SK-N-SH (cell line): Measurements from ENCODE around the gene CSNK1G2. TPM values are rescaled to one million over a fixed set of nuclear protein-coding genes. Genes with fewer than 3 reads are reported as not detected.

ENCODE experiments used
- CTCF ChIA-PET: fragments of 300-600, 350-600 bp; formaldehyde crosslinking; extraction: SDS; loops from one replicate; lab custom pipeline; 2021; lab: Yijun Ruan, JAX
- POLR2A ChIA-PET: fragments of 350-600 bp; sonication (Branson Sonifier 250); formaldehyde crosslinking; extraction: SDS; loops from one replicate; lab custom pipeline; 2020; ENCODE audit warnings: antibody characterized with exemption, inconsistent platforms; lab: Yijun Ruan, JAX
- DNase-seq: peaks from one replicate; pipeline ENCODE4 v3.0.0; 2012
- H2AFZ ChIP-seq: fragments of 200-600 bp; sonication (generic); 2 replicates; pipeline ENCODE4 v1.8.1; 2016; ENCODE audit warnings: antibody characterized with exemption, mild to moderate bottlenecking, low read depth
- H3F3A ChIP-seq: fragments of 200-600 bp; sonication (generic); replicated peaks from 2 replicates; pipeline ENCODE3; 2016; ENCODE audit warnings: antibody characterized with exemption, mild to moderate bottlenecking; ENCODE audit not compliant: insufficient read depth
- H3K27ac ChIP-seq, 2 experiments: fragments of 200-500 bp in 1 of 2; fragments of 200-600 bp in 1 of 2; sonication (Bioruptor generic) in 1 of 2; sonication (generic), shearing (Covaris generic) in 1 of 2; 2 replicates each; pipeline versions ENCODE4 v1.5.1 to v1.6.1; 2014 to 2016; ENCODE audit warnings: low read depth in 2 of 2, inconsistent platforms in 1 of 2, low read length in 1 of 2, mild to moderate bottlenecking in 1 of 2, mixed read lengths in 1 of 2
- H3K27me3 ChIP-seq: fragments of 200-600 bp; sonication (generic), shearing (Covaris generic); 2 replicates; pipeline ENCODE4 v1.6.1; 2016; ENCODE audit warnings: mixed run types; ENCODE audit not compliant: insufficient read depth
- H3K36me3 ChIP-seq, 2 experiments: fragments of 200-500 bp in 1 of 2; fragments of 200-600 bp in 1 of 2; sonication (Bioruptor generic) in 1 of 2; sonication (generic) in 1 of 2; replicated peaks in 1 of 2; 2 replicates each; pipeline versions ENCODE3 to v1.5.1; 2014 to 2016; ENCODE audit warnings: low read length in 1 of 2, mild to moderate bottlenecking in 1 of 2; ENCODE audit not compliant: insufficient read depth in 2 of 2, control insufficient read depth in 1 of 2
- H3K4me1 ChIP-seq, 2 experiments: fragments of 200-500 bp in 1 of 2; fragments of 200-600 bp in 1 of 2; sonication (Bioruptor generic) in 1 of 2; sonication (generic), shearing (Covaris generic) in 1 of 2; 2 replicates each; pipeline versions ENCODE4 v1.5.1 to v1.6.1; 2014 to 2016; ENCODE audit warnings: low read depth in 1 of 2, low read length in 1 of 2, mixed run types in 1 of 2; ENCODE audit not compliant: insufficient read depth in 2 of 2, control insufficient read depth in 1 of 2
- H3K4me2 ChIP-seq: fragments of 200-600 bp; sonication (generic), shearing (Covaris generic); 2 replicates; pipeline ENCODE4 v1.6.1; 2017; ENCODE audit warnings: mixed run types
- H3K4me3 ChIP-seq, 2 experiments: fragments of 200-500 bp in 1 of 2; fragments of 200-600 bp in 1 of 2; sonication (Bioruptor generic) in 1 of 2; sonication (generic), shearing (Covaris generic) in 1 of 2; 2 replicates each; pipeline versions ENCODE4 v1.5.1 to v1.8.1; 2014 to 2016; ENCODE audit warnings: low read depth in 2 of 2, inconsistent platforms in 1 of 2, low read length in 1 of 2, mild to moderate bottlenecking in 1 of 2, mixed read lengths in 1 of 2, moderate library complexity in 1 of 2
- H3K79me2 ChIP-seq: fragments of 200-600 bp; sonication (generic); 2 replicates; pipeline ENCODE4 v1.8.1; 2017; ENCODE audit warnings: mild to moderate bottlenecking; ENCODE audit not compliant: insufficient read depth
- H3K9ac ChIP-seq: fragments of 200-600 bp; sonication (generic); 2 replicates; pipeline ENCODE4 v1.6.1; 2017; ENCODE audit warnings: mixed run types
- H3K9me2 ChIP-seq: fragments of 200-600 bp; sonication (generic); 2 replicates; pipeline ENCODE4 v1.6.1; 2017; ENCODE audit warnings: mixed run types
- H3K9me3 ChIP-seq: fragments of 200-600 bp; sonication (generic); 2 replicates; pipeline ENCODE4 v1.6.1; 2017; ENCODE audit warnings: mixed run types, mild to moderate bottlenecking, moderate library complexity
- H4K20me1 ChIP-seq: fragments of 200-600 bp; sonication (generic); 2 replicates; pipeline ENCODE4 v1.6.1; 2017; ENCODE audit warnings: mild to moderate bottlenecking, mixed run types; ENCODE audit not compliant: insufficient read depth
- CHD2 ChIP-seq: fragments of 150-350 bp; IDR thresholded peaks from 2 replicates; pipeline ENCODE4 v1.6.1; 2018; ENCODE audit warnings: low read length; ENCODE audit not compliant: partially characterized antibody
- CTCF ChIP-seq: fragments of 200-600 bp; sonication (generic); IDR thresholded peaks from 2 replicates; pipeline ENCODE4 v1.6.1; 2017; ENCODE audit warnings: antibody characterized with exemption, mild to moderate bottlenecking, moderate library complexity
- FOSL2 ChIP-seq: IDR thresholded peaks from 2 replicates; pipeline ENCODE4 v1.4.0; 2012; ENCODE audit warnings: low read depth, mild to moderate bottlenecking, moderate library complexity, borderline replicate concordance
- FOXJ3 ChIP-seq: sonication (generic); formaldehyde crosslinking; IDR thresholded peaks from 2 replicates; pipeline ENCODE4 v1.5.1; 2020; ENCODE audit warnings: mild to moderate bottlenecking, missing genetic modification reagents
- FOXM1 ChIP-seq: IDR thresholded peaks from 2 replicates; pipeline ENCODE4 v1.4.0; 2012; ENCODE audit warnings: low read depth, mild to moderate bottlenecking
- GABPA ChIP-seq: IDR thresholded peaks from 2 replicates; pipeline ENCODE4 v1.4.0; 2012; ENCODE audit warnings: low read depth, mild to moderate bottlenecking
- GATA2 ChIP-seq: sonication (generic); formaldehyde crosslinking; IDR thresholded peaks from 2 replicates; pipeline ENCODE4 v1.5.0; 2020; ENCODE audit warnings: mild to moderate bottlenecking, missing genetic modification reagents
- IRF3 ChIP-seq: fragments of 150-350 bp; IDR thresholded peaks from 2 replicates; pipeline ENCODE4 v1.6.1; 2016; ENCODE audit warnings: mild to moderate bottlenecking, low read depth, low read length
- JUND ChIP-seq: IDR thresholded peaks from 2 replicates; pipeline ENCODE4 v1.4.0; 2012
- MEF2A ChIP-seq: IDR thresholded peaks from 2 replicates; pipeline ENCODE4 v1.4.0; 2012; ENCODE audit warnings: low read depth, borderline replicate concordance
- NFIC ChIP-seq: IDR thresholded peaks from 2 replicates; pipeline ENCODE4 v1.4.0; 2012; ENCODE audit warnings: borderline replicate concordance
- NRF1 ChIP-seq: IDR thresholded peaks from 2 replicates; pipeline ENCODE4 v1.6.1; 2012; ENCODE audit warnings: low read depth, mild to moderate bottlenecking, low read length
- PBX3 ChIP-seq: IDR thresholded peaks from 2 replicates; pipeline ENCODE4; 2012
- RAD21 ChIP-seq: IDR thresholded peaks from 2 replicates; pipeline ENCODE4 v1.6.1; 2012; ENCODE audit warnings: mild to moderate bottlenecking, low read length
- RCOR1 ChIP-seq: fragments of 150-350 bp; IDR thresholded peaks from 2 replicates; pipeline ENCODE4 v1.6.1; 2017; ENCODE audit warnings: antibody characterized with exemption, low read length
- SIN3A ChIP-seq: IDR thresholded peaks from 2 replicates; pipeline ENCODE4 v1.6.1; 2012; ENCODE audit warnings: low read depth, mild to moderate bottlenecking, low read length, moderate library complexity, borderline replicate concordance
- TAF1 ChIP-seq: IDR thresholded peaks from 2 replicates; pipeline ENCODE4 v1.6.1; 2012; ENCODE audit warnings: low read depth, mild to moderate bottlenecking, low read length, moderate library complexity, borderline replicate concordance
- TCF12 ChIP-seq: IDR thresholded peaks from 2 replicates; pipeline ENCODE4 v1.4.0; 2012
- TEAD4 ChIP-seq: IDR thresholded peaks from 2 replicates; pipeline ENCODE4 v1.4.0; 2012; ENCODE audit warnings: mild to moderate bottlenecking, borderline replicate concordance; ENCODE audit not compliant: insufficient read depth
- YY1 ChIP-seq: IDR thresholded peaks from 2 replicates; pipeline ENCODE4 v1.4.0; 2012; ENCODE audit warnings: low read depth, mild to moderate bottlenecking
- WGBS: methylation state at CpG from one replicate; pipeline ENCODE4 v1.1.6; 2017; ENCODE audit warnings: low lambda C conversion rate; 5-methylcytosine and 5-hydroxymethylcytosine counted together
- polyA plus RNA-seq, 3 experiments: library from polyadenylated mRNA; depleted of rRNA; stranded (reverse); fragments of >200 nt; gene quantifications; 2 replicates each; pipeline ENCODE4 v1.2.3, GENCODE V29; 2012
- TF ChIP-seq, protein P1 (sequence below): IDR thresholded peaks from 2 replicates; pipeline ENCODE4 v1.4.0; 2012; ENCODE audit warnings: low read depth

Gene CSNK1G2
- polyA plus RNA-seq, 1 of the 3 experiments (the other 2 are of a cell fraction): 79.4 TPM

GRCh38 chr19:1947651-1948209 lies 6.8 kb downstream of the CSNK1G2 start:
- Histone ChIP-seq H3K4me1 (peaks cover 0 to 19% of the 10 kb centered on the region in 2 experiments; a peak in 1 of 4 replicates), H3K27me3 (no peaks in the 10 kb centered on the region), H2AFZ (no peak overlapping the region), H3K36me3 (peaks cover 0 to 2% of the 10 kb centered on the region in 2 experiments), H3F3A (no peaks in the 10 kb centered on the region), H3K27ac (no peak overlapping the region), H3K79me2 (peaks cover 99% of the 10 kb centered on the region), H3K9me3 (no peaks in the 10 kb centered on the region), H3K9ac (no peak overlapping the region), H3K9me2 (no peaks in the 10 kb centered on the region), H3K4me3 (no peak overlapping the region), H4K20me1 (peaks cover 73% of the 10 kb centered on the region), H3K4me2 (no peak overlapping the region)
- DNase-seq: no peak
- TF ChIP-seq TAF1 (no peak), SIN3A (no peak), RCOR1 (no peak), JUND (no peak), FOXM1 (no peak), GATA2 (CRISPR knock-in tag) (no peak), NFIC (no peak), PBX3 (no peak), CTCF (no peak), CHD2 (no peak), FOXJ3 (CRISPR knock-in tag) (no peak), MEF2A (no peak)
- TF ChIP-seq, protein P1, sequence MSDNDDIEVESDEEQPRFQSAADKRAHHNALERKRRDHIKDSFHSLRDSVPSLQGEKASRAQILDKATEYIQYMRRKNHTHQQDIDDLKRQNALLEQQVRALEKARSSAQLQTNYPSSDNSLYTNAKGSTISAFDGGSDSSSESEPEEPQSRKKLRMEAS: no peak
- 97% methylated on average over 6 of the region's 34 CpGs for WGBS
- CTCF ChIA-PET: no interaction called here
- POLR2A ChIA-PET: no interaction called here

DNA sequence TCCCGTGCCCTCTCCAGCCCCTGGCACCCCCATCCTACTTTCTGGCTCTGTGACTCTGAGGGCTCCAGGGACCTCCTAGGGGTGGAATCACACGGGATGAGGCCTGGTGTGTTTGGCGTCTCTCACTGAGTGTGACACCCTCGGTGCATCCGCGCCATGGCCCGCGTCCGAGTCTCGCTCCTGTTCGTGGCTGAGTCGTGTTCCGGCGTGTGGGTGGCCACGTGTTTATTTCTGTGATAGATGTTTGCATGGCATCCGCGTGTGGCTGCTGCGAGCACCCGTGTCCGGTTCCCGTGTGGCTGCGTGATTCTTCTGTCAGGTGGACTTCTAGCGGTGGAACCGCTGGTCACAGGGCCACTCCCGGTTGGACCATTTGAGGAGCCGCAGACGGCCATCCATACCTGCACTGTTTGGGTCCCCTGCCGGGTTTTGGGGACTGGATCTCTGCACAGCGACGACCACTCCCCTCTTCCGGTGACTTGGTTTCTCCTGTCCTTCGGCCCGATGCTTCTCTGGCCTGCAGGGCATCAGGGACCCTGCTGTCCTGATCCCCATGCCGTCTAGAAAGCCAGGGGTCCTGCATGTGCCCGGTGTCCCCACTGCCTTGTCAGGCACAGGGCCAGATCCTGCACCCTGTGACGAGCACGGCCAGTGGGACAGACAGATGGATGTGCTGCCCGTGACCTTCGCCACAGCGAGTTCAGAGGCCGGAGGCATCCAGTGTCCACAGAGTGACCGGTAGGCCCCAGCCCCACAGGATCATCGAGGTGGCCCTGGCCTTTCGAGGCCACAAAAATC lies 8.5 kb downstream of the CSNK1G2 start:
- no peaks in the 10 kb centered on the region for H3F3A ChIP-seq
- H3K9me2 ChIP-seq: no peaks in the 10 kb centered on the region
- ChIA-PET POLR2A (no interaction called here), CTCF (no interaction called here)
- 97% methylated on average over 39 of the region's 44 CpGs for WGBS
- no peak overlapping the region for H3K9ac ChIP-seq
- H4K20me1 ChIP-seq: peaks cover 73% of the 10 kb centered on the region
- peaks cover 0 to under 1% of the 10 kb centered on the region in 2 experiments; a peak in 1 of 4 replicates for H3K4me1 ChIP-seq
- DNase-seq: no peak
- peaks cover 99% of the 10 kb centered on the region for H3K79me2 ChIP-seq
- no peak overlapping the region for H3K4me2 ChIP-seq
- H3K36me3 ChIP-seq: peaks cover 0 to 6% of the 10 kb centered on the region in 2 experiments
- H3K9me3 ChIP-seq: no peaks in the 10 kb centered on the region
- H3K27ac ChIP-seq: no peak overlapping the region
- no peak overlapping the region for H2AFZ ChIP-seq
- no peaks in the 10 kb centered on the region for H3K27me3 ChIP-seq
- no peak overlapping the region for H3K4me3 ChIP-seq
- TF ChIP-seq CTCF (no peak), TAF1 (no peak), GABPA (no peak), IRF3 (no peak), SIN3A (no peak), FOXM1 (no peak), NRF1 (no peak), RAD21 (no peak), FOSL2 (no peak), TCF12 (no peak), YY1 (no peak), TEAD4 (no peak)
